Brain pericyte (primary cell): ENCODE results near the gene C11orf91.
"Not testable (repeated sequence)": the region's sequence is repeated elsewhere in the genome, so short reads cannot be mapped to it uniquely, and the experiment has no call there.

Source experiments
- DNase-seq: peaks from one replicate; pipeline ENCODE4 v3.0.0-alpha.2; 2012; ENCODE audit warnings: low read depth, low spot score

Gene C11orf91, protein sequence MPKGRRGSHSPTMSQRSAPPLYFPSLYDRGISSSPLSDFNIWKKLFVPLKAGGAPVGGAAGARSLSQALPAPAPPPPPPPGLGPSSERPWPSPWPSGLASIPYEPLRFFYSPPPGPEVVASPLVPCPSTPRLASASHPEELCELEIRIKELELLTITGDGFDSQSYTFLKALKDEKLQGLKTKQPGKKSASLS

DNA sequence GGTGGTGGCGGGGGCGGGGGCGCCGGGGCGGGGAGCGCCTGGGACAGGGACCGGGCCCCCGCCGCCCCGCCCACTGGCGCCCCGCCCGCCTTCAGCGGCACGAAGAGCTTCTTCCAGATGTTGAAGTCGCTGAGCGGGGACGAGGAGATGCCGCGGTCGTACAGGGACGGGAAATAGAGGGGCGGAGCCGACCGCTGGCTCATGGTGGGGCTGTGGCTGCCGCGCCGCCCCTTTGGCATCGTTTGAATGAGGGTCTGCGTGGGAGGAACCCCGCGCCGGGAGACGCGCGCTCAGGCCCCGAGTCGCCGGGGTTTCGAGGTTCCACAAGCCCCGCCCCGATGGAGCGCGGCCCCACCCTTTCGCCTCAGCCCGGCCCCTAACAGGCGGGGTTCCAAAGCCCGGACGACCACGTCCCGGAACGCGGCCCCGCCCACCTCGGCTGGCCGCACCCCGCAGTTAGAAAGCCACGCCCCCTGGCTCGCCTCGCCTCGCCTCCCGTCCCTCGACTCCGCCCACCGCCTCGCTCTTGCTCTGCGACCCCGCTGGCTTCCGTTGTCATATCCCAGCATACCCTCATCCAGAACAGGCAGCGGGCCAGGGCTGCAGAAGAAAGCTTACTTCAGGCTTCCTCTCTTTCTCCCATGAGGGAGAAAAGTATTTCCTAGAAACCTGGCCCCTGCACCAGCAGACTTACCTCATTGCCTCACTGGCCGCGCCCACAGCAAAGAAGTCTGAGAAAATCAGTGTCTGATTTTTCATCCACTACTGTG lies at the start of gene C11orf91:
C11orf91 (minus strand) TSS at position 325 of the 770 bp plus-strand sequence; CDS start at position 239, 86 bp downstream.
- peak; percentile 97 for DNase-seq

DNA sequence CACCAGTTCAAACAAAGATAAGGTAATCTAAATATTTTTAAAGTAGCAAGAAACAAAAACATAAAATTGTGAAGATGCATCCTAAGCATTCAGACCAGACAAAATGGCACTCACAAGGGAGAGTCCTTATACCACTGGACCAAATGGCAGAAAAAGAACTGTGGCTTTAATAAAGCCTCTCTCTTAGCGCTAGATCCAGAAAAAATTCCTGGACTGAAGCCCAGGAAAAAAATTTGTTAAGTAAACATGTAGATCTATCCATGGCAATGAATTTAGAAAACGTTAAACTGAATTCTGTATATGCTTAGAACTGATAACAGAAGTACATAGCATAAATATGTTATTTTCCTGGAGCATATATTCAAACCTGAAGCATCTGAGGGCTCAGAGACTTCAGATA lies 47.4 kb upstream of the C11orf91 start:
- DNase-seq = no peak

DNA sequence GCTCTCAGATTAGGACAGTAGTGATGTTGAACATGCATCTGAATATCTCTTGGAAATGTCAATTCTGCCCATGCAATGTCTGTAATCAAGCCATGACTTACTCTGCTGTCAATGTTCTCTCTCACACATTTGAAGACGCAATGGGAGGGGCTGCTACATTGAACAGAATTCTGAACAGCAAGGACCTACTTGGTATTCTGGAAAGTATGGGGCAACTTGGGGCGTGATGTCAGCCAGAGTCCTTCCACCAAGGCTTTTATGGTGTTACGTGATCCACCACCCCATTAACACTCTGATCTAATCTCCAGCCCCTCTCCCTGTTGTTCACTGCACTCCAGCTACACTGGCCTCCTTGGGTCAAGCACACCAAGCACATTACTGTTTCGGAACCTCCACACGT lies 42.7 kb upstream of the C11orf91 start:
- no peak for DNase-seq

DNA sequence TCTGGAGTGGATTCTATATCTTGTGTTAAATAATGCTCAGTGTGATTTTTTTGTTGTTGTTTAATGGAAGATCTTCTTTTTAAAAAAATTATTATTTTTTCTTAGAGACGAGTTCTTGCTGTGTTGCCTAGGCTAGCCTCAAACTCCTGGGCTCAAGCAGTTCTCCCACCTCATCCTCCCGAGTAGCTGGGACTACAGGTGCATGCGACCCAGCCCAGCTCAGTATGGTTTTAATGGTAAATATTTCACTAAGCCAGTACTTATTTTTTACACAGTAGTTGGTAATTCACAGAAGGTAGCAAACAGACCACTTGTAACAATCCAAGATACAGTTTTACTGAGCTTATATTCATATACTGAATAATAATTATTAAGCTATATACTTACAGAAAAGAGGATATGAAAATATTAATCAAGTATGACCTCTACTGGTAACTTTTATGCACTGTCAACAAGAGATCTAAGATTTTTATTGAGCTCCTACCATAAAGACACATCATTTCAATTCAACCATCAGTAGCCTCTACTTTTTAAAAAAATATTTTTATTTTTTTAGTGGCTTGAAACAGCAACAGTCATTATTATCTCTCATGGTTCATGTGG lies 41.7 kb upstream of the C11orf91 start:
- no peak for DNase-seq

DNA sequence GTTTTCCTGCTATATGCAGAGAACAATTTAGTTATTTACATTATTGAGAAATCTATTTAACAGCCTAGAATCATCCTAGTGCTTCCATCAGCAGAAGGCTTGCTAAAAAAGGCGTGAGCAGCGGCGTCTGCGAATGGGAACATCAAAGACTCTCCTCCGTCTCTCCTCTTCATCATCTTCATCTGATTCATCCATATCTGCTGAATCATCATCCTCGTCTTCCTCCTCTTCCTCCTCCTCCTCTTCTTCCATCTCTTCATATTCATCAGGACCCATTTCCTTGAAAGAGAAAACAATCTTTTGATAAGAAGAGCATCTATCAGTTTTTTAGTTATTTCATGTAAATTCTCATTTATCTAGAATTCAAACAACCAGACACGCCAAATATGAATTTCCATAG lies 41.2 kb upstream of the C11orf91 start:
- no peak for DNase-seq

DNA sequence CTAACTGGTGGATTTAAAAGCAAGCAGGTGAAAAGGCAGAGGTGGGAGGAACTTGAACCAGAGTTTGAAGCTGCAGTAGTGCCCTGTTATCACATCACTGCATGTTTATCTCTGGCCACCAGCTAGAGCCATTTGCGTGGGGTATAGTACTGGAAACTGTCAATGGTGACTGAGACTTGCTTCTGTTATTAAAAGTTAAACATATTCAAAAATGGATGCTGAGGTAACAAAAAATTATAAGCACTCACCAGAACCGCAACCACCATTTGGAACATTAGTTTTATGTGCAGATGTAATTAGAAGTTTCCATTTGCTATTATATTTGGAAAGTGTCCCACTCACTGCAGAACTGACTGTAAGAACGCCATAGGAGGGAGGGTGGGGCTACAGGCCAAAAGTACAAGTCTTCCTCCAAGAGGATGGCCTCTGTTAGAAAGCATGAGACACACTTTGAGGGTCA lies 36.8 kb upstream of the C11orf91 start:
- DNase-seq = no peak

DNA sequence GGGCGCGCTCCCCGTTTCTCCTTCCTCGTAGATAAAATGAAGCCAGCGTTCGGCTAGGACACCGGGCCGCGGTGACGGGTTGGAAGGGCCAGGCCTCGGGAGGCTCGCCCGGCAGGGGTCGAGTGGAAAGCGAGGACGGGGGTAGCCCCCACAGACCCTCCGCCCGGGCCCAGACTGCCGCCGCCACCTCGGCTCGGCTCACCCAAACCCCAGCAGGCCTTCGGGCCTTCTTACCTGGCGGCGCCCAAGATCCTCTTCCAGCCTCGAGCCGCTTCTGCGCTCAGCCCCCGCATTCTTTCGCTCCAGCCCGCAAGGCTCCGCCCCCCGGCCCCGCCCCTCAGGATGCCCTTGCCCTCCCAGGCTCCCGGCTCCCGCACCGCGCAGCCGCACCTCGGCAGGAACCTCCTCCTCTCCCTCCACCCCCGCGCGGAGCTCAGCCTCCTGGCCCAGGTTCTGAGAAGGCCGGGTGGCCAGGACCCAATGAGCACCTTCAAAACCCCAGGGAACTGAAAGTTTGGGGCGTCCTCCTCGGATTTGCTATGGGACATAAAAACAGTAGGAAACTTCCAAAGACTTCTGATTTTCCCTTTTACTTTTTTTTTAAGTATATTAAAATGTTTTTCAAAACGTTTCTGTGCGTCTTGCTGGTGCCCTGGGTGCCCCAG lies 35.7 kb upstream of the C11orf91 start, which contains the start of gene CD59:
CD59 (minus strand) TSS at position 276 of the 665 bp plus-strand sequence. CDS start 13,978 bp downstream, outside the sequence.
- peak; percentile 65 for DNase-seq

DNA sequence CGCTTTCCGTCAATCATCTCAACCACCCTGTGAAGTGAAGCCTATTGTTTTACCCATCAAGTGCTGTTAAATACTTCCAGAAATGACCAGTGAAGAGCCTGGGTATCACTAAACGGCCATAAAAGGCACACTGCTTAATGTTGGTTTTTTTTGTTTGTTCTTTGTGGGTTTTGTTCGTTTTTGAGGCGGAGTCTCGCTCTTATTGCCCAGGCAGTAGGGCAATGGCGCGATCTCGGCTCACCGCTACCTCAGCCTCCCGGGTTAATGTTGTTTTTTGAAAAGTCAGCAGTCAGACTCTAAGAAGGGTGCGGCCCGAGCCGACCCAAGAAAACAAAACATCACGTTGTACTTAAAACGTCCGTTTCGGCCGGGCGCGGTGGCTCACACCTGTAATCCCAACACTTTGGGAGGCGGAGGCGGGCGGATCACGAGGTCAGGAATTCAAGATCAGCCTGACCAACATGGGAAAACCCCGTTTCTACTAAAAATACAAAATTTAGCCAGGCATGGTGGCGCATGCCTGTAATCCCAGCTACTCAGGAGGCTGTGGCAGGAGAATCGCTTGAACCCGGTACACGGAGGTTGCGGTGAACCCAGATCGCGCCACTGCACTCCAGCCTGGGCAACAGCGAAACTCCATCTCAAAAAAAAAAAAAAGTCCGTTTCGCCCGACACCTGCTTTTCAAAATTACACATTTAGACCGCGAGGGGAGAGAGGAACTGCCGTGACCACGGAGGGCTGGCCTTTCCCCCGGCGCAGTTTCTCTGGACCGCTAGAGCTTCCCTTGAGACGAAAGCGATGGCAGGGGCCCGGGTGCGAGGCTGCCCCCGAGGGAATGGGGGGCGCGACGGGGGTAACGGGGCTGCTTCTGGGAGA lies 34.9 kb upstream of the C11orf91 start:
- no peak for DNase-seq

DNA sequence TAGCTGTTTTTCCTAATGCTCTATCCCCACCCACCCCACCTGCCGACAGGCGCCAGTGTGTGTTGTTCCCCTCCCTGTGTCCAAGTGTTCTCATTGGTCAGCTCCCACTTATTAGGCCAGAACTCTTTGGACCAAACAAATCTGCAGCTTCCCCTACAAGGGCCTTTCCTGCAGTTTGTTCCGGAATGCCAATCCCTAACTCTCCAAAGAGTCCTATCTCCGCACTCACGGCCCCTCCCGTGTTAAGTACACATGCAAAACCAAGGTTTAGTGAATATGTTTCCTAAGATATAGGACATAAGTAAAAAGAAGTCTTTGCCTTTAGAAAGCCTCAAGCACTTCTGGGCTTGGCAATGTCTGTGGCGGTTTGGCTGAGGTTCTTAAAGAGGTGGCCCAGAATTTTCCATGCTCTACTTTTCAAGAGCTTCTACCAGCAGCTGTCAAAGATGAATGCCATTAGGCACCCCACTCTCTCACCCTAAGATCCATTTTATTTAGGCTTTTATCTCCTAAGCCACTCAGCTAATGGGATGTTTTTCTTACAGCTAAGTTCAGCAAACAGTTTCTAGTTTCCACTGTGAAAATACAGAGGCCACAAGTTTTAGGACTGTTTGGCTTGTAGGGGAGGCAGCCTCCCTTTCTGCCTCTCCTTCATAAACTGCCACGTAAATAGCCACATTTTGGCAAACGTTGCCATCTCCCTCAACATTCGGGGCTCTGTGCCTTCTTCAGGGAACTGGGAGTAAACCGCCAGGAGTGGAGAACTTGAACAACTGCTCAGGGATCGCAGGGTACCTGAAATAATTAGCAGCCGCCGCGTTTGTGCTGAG lies 34.0 kb upstream of the C11orf91 start:
- DNase-seq = no peak

DNA sequence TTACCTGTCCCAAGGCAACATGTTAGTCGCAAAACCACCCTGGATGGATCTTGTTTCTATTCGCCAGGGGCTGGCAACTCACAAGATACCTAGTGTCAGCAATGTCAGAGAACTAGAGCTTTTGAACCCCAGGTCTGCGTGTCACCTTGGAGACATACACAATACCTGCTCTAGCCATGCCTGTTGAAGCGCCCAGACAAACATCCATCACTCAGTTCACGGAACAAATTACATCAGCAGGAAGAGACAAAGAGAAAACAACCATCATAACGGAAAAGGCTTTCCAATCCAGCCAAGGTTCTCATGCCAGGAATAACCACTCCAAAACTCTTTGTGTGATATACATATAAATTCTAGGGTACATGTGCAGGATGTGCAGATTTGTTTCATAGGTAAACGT lies 33.4 kb upstream of the C11orf91 start:
- no peak for DNase-seq

DNA sequence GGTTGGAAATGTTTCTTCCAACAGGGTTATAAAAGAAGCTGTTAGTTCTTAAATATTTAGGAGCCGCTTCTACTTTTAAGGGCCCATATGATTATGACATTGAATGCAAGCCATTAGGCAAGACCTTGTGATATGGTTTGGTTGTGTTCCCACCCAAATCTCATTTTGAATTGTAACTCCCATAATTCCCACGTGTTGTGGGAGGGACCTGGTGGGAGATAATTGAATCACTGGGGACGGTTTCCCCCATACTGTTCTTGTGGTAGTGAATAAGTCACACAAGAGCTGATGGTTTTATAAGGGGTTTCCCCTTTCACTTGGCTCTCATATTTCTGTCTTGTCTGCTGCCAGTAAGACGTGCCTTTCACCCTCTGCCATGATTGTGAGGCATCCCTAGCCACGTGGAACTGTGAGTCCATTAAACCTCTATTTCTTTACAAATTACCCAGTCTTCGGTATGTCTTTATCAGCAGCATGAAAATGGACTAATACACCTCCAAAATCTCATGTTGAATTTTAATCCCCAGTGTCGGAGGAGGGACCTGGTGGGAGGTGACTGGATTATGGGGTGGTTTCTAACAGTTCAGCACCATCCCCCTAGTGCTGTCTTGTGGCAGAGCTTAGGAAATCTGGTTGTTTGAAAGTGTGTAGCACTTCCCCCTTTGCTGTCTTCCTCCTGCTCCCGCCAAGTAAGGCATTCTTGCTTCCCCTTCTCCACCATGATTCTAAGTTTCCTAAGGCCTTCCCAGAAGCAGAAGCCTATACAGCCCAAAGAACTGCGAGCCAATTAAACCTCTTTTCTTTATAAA lies 31.3 kb upstream of the C11orf91 start:
- DNase-seq = no peak

DNA sequence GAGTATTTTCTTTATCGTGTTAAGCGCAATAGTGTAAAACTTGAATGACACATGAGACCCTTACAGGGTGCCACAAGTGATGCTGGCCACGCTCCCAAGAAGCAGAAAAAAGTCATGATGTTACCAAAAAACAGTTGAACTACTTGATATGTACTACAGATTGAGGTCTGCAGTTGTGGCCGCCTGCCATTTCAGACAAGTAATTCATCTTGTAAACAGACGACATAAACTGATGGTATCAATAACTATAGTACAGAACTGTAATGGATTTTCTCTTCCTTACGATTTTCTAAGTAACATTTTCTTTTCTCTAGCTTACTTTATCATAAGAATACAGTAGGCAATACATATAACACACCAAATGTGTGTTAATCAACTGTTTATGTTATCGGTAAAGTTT lies 30.1 kb upstream of the C11orf91 start:
- DNase-seq = no peak

DNA sequence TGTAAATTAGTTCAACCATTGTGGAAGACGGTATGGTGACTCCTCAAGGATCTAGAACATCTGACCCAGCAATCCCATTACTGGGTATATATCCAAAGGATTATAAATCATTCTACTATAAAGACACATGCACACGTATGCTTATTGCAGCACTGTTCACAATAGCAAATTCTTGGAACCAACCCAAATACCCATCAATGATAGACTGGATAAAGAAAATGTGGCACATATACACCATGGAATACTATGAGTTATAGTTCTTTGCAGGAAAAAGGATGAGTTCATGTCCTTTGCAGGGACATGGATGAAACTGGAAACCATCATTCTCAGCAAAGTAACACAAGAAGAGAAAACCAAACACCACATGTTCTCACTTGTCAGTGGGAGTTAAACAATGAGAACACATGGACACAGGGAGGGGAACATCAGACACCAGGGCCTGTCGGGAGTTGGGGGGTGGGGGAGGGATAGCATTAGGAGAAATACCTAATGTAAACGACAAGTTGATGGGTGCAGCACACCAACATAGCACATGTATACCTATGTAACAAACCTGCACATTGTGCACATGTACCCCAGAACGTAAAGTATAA lies 28.5 kb upstream of the C11orf91 start:
- not testable (repeated sequence) for DNase-seq

DNA sequence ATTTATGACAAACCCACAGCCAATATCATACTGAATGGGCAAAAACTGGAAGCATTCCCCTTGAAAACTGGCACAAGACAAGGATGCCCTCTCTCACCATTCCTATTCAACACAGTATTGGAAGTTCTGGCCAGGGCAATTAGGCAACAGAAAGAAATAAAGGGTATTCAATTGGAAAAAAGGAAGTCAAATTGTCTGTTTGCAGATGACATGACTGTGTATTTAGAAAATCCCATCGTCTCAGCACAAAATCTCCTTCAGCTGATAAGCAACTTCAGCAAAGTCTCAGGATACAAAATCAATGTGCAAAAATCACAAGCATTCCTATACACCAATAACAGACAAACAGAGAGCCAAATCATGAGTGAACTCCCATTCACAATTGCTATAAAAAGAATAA lies 26.9 kb upstream of the C11orf91 start:
- not testable (repeated sequence) for DNase-seq

DNA sequence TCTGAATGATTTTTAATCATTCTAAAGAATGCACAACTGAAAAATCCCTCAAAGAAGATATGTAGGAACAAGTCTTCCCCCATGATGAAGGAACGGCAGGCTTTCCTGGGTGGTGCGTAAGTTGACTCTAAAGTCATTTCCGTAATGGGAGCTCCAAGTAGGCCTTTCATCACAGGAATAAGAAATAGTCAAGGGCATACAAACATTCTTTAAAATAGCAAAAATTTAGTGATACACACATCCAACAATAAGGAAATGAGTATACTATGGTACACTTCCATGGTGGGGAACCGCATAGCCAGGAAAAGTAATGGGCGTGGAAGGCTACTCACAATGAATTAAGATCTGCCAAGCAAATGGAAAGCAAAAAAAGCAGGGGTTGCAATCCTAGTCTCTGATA lies 24.9 kb upstream of the C11orf91 start:
- DNase-seq = no peak

DNA sequence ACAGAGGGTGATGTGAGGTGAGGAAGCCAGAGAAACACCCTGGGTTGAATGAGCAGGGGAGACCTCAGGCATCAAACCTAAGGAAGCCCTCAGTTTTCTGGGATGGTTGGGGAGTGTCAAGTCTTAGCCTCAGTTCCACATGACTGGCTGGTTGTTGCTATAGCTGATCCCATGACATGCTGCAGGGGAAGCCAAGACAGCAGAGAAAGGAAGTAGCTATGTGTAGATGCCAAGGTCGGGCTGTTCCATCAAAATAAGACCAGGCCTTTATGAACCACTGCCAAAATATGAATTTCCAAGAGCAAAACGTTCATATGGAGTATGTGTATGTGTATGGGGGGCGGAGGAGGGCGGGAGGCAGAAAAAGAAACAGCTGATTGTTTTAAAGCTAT lies 24.0 kb upstream of the C11orf91 start:
- DNase-seq = no peak

DNA sequence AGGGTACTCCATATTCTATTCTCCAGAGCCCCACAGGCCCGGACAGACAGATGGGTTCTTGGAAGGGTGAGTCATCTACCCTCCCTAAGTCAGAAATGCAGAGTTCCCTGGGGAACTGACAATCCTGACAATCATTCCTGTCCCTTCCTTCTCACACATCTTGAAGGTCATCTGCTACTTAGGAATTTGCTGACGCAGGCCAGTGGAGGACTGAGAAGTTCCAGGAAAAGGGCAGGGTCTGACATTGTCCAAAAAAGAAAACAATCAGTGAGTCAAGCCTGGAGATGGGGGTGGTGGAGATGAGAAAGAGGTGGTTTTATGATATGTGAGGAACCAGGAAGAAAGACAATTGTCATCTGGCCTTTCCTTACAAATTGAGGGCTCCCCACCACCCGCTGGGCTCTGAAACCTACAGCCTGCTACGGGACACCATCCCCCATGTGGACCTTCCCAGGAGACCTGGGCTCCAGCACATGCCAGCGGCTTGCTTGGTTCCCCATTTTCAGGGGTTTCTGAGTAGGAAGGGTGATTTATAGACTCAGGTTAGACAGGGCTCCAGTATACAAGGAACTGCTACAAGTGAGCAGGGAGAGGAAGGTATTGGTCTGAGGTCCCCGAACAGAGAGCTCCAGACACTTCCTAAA lies 22.7 kb upstream of the C11orf91 start:
- DNase-seq = no peak

DNA sequence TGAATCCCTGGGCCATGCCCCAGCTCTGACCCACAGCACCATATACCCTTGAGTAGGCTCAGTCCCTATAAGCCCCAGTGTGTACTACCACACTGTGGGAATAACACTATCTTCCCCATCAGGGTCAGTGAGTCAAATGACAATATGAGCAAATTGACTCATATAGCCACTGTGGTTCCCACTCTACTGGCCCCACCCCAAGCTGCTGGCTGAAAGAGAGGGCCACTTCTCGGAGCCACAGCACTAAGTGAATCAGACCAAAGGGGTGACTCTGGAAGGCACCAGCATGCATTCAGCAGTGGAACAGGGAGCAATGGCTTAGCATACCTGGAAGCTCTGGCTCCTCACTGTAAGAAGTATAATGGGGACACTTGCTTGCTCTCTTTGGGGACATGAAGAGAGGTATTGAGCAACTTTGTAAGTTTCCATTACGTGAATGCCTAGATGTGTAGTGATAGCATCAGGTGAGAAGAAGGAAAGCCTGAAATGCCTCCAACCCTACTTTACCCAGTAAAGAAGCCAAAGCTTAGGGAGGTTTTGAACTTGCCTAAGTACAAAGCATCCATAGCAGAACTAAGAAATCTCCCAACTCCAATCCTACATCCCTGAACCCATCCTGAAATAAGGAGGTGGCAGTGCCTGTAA lies 22.1 kb upstream of the C11orf91 start:
- no peak for DNase-seq
